SU-DHL-6 (cell line): ENCODE measurements around the gene DALRD3.

ENCODE experiments used
- EZH2phosphoT487 ChIP-seq: fragments of 200-600 bp; sonication (generic), shearing (Covaris generic); conservative IDR thresholded peaks from 2 replicates; pipeline ENCODE4 v1.6.1; 2018; ENCODE audit warnings: mild to moderate bottlenecking, antibody characterized with exemption, low read length, moderate library complexity, mixed read lengths
- TF ChIP-seq, protein P1 (sequence below): fragments of 200-600 bp; sonication (generic); IDR thresholded peaks from one replicate; pipeline ENCODE4 v1.5.1; 2017; ENCODE audit warnings: antibody characterized with exemption, mild to moderate bottlenecking, low read length, moderate library complexity; ENCODE audit not compliant: insufficient read depth, poor library complexity, severe bottlenecking

DNA sequence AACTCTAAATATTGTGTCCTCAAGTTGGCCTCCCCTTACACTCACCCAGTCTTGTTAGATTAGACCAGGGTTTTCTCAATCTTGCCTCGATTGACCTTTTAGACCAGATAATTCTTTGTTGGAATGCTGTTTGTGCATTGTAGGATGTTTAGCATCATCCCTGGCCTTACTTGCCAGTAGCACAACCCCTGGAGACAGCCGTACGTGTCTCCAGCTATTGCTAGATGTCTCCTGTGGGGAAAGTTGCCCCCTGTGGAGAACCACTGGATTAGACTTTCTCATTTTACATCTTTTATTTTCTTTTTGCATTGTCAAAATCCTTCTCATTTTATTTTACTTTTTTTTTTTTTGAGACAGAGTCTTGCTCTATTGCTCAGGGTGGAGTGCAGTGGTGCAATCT is 9.0 kb downstream of the DALRD3 start:
- TF ChIP-seq EZH2phosphoT487: no peak
- TF ChIP-seq, protein P1, sequence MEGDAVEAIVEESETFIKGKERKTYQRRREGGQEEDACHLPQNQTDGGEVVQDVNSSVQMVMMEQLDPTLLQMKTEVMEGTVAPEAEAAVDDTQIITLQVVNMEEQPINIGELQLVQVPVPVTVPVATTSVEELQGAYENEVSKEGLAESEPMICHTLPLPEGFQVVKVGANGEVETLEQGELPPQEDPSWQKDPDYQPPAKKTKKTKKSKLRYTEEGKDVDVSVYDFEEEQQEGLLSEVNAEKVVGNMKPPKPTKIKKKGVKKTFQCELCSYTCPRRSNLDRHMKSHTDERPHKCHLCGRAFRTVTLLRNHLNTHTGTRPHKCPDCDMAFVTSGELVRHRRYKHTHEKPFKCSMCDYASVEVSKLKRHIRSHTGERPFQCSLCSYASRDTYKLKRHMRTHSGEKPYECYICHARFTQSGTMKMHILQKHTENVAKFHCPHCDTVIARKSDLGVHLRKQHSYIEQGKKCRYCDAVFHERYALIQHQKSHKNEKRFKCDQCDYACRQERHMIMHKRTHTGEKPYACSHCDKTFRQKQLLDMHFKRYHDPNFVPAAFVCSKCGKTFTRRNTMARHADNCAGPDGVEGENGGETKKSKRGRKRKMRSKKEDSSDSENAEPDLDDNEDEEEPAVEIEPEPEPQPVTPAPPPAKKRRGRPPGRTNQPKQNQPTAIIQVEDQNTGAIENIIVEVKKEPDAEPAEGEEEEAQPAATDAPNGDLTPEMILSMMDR: no peak
